Large intestine (tissue), 3 donors: ENCODE measurements around the gene ABCA5. TPM values are rescaled to one million over a fixed set of nuclear protein-coding genes. Genes with fewer than 3 reads are reported as not detected.

Experiments
- DNase-seq, 2 donors: peaks; one replicate each; pipeline versions ENCODE4 v3.0.0 to v3.0.0-alpha.2; 2013
- H3K27ac ChIP-seq: one replicate; pipeline ENCODE4 v1.5.1; 2013; ENCODE audit warnings: low read length
- H3K27me3 ChIP-seq: 2 replicates; pipeline ENCODE4 v1.6.1; 2013; ENCODE audit warnings: low read length; ENCODE audit not compliant: control insufficient read depth, insufficient read depth
- H3K36me3 ChIP-seq: 2 replicates; pipeline ENCODE4 v1.6.1; 2013; ENCODE audit warnings: low read length; ENCODE audit not compliant: control insufficient read depth, insufficient read depth
- H3K4me1 ChIP-seq: one replicate; pipeline ENCODE4 v1.6.1; 2013; ENCODE audit warnings: low read length; ENCODE audit not compliant: control insufficient read depth, insufficient read depth
- H3K4me3 ChIP-seq: one replicate; pipeline ENCODE4 v1.5.1; 2013; ENCODE audit warnings: low read length
- H3K9me3 ChIP-seq: one replicate; pipeline ENCODE4 v1.6.1; 2013; ENCODE audit warnings: mild to moderate bottlenecking, low read depth, low read length, moderate library complexity; ENCODE audit not compliant: control insufficient read depth
- WGBS: methylation state at CpG from one replicate; pipeline ENCODE4 v1.1.5; 2013; ENCODE audit warnings: low lambda C conversion rate; ENCODE audit not compliant: insufficient coverage; 5-methylcytosine and 5-hydroxymethylcytosine counted together
- polyA plus RNA-seq: library from polyadenylated mRNA; unstranded; fragments of 120-200 nt; gene quantifications from one replicate; pipeline ENCODE4 v1.2.1, GENCODE V29; 2013

Gene ABCA5
- polyA plus RNA-seq, 1 donor = 126 TPM

DNA sequence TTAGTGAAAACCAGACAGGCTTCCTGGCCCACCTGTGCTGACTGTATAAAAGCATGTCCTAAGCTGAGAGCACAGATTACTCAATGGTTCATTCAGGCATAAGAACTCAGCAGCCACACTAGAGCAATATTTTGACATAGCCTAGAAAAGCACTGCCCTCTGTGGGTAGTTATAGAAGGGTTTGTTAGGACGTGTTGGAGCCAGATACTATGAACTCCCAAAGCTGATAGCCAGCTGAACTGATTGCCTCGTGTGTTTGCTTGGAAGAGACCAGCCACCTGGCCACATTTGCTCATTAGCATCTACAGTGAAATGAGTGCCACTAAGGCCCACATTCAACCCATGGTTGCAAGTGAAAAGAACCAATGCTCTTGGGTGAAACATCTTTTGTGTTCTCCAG, 30.8 kb upstream of the ABCA5 start:
- peak in 1 of 2 donors; percentile 25 for DNase-seq
- H3K36me3 ChIP-seq = no peaks in the 10 kb centered on the region
- no CpG with 5 or more reads among the region's 2 CpGs for WGBS
- H3K9me3 ChIP-seq = no peaks in the 10 kb centered on the region
- H3K4me3 ChIP-seq = no peak overlapping the region
- H3K27ac ChIP-seq = no peak overlapping the region
- H3K27me3 ChIP-seq = no peaks in the 10 kb centered on the region
- no peaks in the 10 kb centered on the region for H3K4me1 ChIP-seq

GRCh38 chr17:69356625-69357024, 29.7 kb upstream of the ABCA5 start:
- DNase-seq = no peak
- H3K9me3 ChIP-seq = no peaks in the 10 kb centered on the region
- no peaks in the 10 kb centered on the region for H3K27me3 ChIP-seq
- no peak overlapping the region for H3K27ac ChIP-seq
- no peaks in the 10 kb centered on the region for H3K4me1 ChIP-seq
- no peaks in the 10 kb centered on the region for H3K36me3 ChIP-seq
- WGBS = no CpG with 5 or more reads among the region's 7 CpGs
- no peak overlapping the region for H3K4me3 ChIP-seq

DNA sequence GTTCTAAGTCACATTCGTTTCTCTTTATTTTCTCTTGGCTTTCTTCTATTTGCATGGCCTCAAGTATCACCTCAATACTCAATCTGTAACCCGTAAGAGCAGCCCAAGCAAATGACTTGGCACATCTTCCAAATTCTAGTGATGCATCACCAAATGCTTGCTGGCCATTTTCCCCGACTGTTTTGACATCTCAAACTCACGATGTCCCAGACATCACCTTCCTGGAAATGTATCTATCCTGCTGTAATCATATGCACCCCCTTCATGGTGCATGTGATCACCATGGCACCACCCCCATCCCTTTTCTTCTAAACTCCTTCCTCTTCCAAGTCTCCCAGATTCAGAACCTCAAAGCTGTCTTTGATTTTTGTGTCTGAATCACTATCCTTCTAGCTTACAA, 24.0 kb upstream of the ABCA5 start:
- Histone ChIP-seq H3K9me3 (no peaks in the 10 kb centered on the region), H3K4me3 (no peak overlapping the region), H3K4me1 (peaks cover 9% of the 10 kb centered on the region), H3K27me3 (no peaks in the 10 kb centered on the region), H3K27ac (no peak overlapping the region), H3K36me3 (no peaks in the 10 kb centered on the region)
- no peak for DNase-seq
- WGBS = 65% methylated on average over 2 of the region's 4 CpGs

DNA sequence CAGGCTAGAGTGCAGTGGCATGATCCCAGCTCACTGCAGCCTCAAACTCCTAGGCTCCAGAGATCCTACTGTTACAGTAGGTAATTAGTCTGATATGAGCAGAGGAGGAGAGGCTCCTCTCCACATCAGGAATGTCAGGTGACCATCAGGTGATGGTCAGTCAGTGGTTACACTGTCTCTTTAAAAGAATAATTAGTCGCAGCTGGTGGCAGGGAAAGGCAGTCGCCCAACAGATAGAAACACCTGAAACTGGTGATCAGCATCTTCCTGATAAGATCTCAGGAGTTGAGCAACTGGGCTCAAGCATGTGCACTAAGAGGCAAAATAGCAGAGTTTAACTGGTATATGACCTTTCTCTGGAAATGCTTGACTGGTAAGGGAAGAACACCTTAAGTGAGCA, 21.5 kb upstream of the ABCA5 start:
- no CpG with 5 or more reads among the region's 2 CpGs for WGBS
- no peaks in the 10 kb centered on the region for H3K36me3 ChIP-seq
- H3K4me1 ChIP-seq = peaks cover 9% of the 10 kb centered on the region
- no peaks in the 10 kb centered on the region for H3K9me3 ChIP-seq
- peak overlapping the region; percentile 69 for H3K27ac ChIP-seq
- no peaks in the 10 kb centered on the region for H3K27me3 ChIP-seq
- no peak overlapping the region for H3K4me3 ChIP-seq
- peak; percentile 71 to 74 for DNase-seq

DNA sequence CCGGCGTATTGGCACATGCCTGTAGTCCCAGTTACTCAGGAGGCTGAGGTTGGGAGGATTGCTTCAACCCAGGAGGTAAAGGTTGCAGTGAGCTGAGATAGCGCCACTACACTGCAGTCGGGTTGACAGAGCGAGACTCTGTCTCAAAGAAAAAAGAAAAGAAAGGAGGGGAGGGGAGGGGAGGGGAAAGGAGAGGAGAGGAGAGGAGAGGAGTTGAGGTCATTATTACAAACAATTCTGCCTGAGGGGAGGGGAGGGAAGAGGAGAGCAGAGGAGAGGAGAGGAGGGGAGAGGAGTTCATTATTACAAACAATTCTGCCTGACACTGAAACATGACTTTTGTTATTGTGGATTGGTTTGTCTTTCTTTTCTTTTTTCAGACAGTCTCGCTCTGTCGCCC, 19.8 kb upstream of the ABCA5 start:
- Histone ChIP-seq H3K4me3 (no peak overlapping the region), H3K36me3 (no peaks in the 10 kb centered on the region), H3K27me3 (no peaks in the 10 kb centered on the region), H3K4me1 (peaks cover 9% of the 10 kb centered on the region), H3K9me3 (no peaks in the 10 kb centered on the region), H3K27ac (no peak overlapping the region)
- WGBS = 60% methylated on average over 1 of the region's 7 CpGs
- DNase-seq = no peak

GRCh38 chr17:69344939-69345338, 18.0 kb upstream of the ABCA5 start:
- Histone ChIP-seq H3K4me1 (peaks cover 9% of the 10 kb centered on the region), H3K27ac (no peak overlapping the region), H3K4me3 (no peak overlapping the region), H3K27me3 (no peaks in the 10 kb centered on the region), H3K36me3 (no peaks in the 10 kb centered on the region), H3K9me3 (no peaks in the 10 kb centered on the region)
- no peak for DNase-seq

- Histone ChIP-seq H3K36me3 (no peaks in the 10 kb centered on the region), H3K4me1 (peaks cover 4% of the 10 kb centered on the region), H3K4me3 (no peak overlapping the region), H3K27ac (no peak overlapping the region), H3K27me3 (no peaks in the 10 kb centered on the region), H3K9me3 (no peaks in the 10 kb centered on the region)
- 54% methylated on average over 2 of the region's 3 CpGs for WGBS
- DNase-seq = no peak
Measured at GRCh38 chr17:69342896-69343644, 16.1 kb upstream of the ABCA5 start.

DNA sequence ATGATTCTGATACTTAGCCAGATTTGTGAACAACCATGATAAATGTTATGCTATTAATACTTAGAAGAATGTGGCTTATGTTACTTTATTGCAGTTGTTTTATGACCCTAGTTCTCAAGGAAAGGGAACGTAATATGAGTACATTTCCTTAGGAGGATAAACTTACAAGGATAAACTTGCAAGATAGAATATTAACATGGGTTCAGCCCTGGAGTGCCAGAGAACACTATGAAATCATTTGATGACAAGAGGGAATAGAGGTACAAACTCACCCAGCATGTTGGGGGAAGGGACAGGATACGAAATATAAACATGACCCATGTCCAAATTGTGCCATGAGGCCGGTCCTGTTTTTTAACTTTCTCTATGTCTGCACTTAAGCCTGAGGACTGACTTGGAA, 13.0 kb upstream of the ABCA5 start:
- 31% methylated on average over 2 of the region's 3 CpGs for WGBS
- H3K27ac ChIP-seq = no peak overlapping the region
- no peaks in the 10 kb centered on the region for H3K4me1 ChIP-seq
- H3K4me3 ChIP-seq = no peak overlapping the region
- H3K36me3 ChIP-seq = no peaks in the 10 kb centered on the region
- no peaks in the 10 kb centered on the region for H3K27me3 ChIP-seq
- peak in 1 of 2 donors; percentile 40 for DNase-seq
- no peaks in the 10 kb centered on the region for H3K9me3 ChIP-seq

DNA sequence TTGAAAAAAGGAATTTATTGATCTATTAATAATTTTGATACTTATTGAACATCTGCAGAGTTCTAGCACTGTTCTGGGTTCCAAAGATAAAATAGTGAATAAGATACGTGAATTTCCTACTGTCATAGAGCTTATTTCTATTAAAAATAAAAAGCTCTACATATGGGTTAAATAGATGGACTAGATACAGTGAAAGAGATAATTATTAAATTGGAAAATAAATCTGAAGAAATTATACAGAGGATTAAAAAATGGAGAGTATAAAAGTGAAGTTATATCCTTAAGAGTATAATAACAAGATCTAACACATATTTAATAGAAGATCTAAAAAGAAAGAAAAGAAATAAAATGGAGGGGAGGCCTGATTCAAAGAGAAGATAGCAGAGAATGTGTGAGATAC, 10.1 kb upstream of the ABCA5 start:
- Histone ChIP-seq H3K36me3 (no peaks in the 10 kb centered on the region), H3K4me3 (no peak overlapping the region), H3K4me1 (no peaks in the 10 kb centered on the region), H3K27me3 (peaks cover 2% of the 10 kb centered on the region), H3K27ac (no peak overlapping the region), H3K9me3 (no peaks in the 10 kb centered on the region)
- WGBS = 83% methylated on average over 1 of the region's 1 CpG
- no peak for DNase-seq

GRCh38 chr17:69336580-69336979, 9.6 kb upstream of the ABCA5 start:
- no peak for DNase-seq
- Histone ChIP-seq H3K4me1 (no peaks in the 10 kb centered on the region), H3K27me3 (peaks cover 2% of the 10 kb centered on the region), H3K4me3 (no peak overlapping the region), H3K9me3 (no peaks in the 10 kb centered on the region), H3K36me3 (no peaks in the 10 kb centered on the region), H3K27ac (no peak overlapping the region)

DNA sequence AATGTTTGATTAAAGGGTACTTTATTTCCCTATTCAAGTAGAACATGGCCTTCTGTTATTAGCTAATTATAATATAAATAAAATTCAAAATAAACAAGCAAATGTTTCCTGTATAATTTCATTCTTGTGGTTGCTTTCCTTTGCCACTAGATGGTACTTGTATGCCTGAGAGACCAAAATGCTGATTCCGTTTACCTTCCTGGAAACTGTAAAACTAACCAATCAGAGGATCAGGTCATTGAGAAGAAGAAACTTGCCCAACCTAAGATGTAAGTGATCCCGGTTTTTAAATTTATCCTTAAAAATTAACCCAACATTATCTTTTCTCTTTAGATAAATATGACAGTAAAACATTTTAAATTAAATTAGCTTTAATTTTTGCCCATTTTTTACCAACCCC, 8.1 kb upstream of the ABCA5 start:
- peaks cover 2% of the 10 kb centered on the region for H3K27me3 ChIP-seq
- H3K27ac ChIP-seq = no peak overlapping the region
- H3K4me3 ChIP-seq = no peak overlapping the region
- no peaks in the 10 kb centered on the region for H3K4me1 ChIP-seq
- 28% methylated on average over 2 of the region's 2 CpGs for WGBS
- H3K9me3 ChIP-seq = no peaks in the 10 kb centered on the region
- H3K36me3 ChIP-seq = no peaks in the 10 kb centered on the region
- DNase-seq = peak in 1 of 2 donors; percentile 42
